HG03039 (cell line): ENCODE data around the gene GPC3.
"Not testable (repeated sequence)": the region's sequence is repeated elsewhere in the genome, so short reads cannot be mapped to it uniquely, and the experiment has no call there.

Experiments used
- ATAC-seq: cut with Tn5 transposase; IDR thresholded peaks from one replicate; pipeline ENCODE4 v1.9.1; 2021; ENCODE audit warnings: mild to moderate bottlenecking, moderate library complexity; ENCODE audit not compliant: unreplicated experiment

The GPC3 gene

GRCh38 chrX:133621384-133621783 is 364.0 kb downstream of the GPC3 start:
- not testable (repeated sequence) for ATAC-seq

- ATAC-seq: no peak
Observed at GRCh38 chrX:133611676-133612075, 373.7 kb downstream of the GPC3 start.

GRCh38 chrX:133610056-133610455 is 375.3 kb downstream of the GPC3 start:
- no peak for ATAC-seq

GRCh38 chrX:133609166-133609565 is 376.2 kb downstream of the GPC3 start:
- no peak for ATAC-seq

- ATAC-seq: no peak
Observed at GRCh38 chrX:133608406-133608805, 377.0 kb downstream of the GPC3 start.

GRCh38 chrX:133607419-133608348 is 377.7 kb downstream of the GPC3 start:
- no peak for ATAC-seq

- no peak for ATAC-seq
Observed at GRCh38 chrX:133606990-133607389, 378.4 kb downstream of the GPC3 start.

GRCh38 chrX:133604801-133605200 is 380.6 kb downstream of the GPC3 start:
- ATAC-seq: no peak

GRCh38 chrX:133602881-133603280 is 382.5 kb downstream of the GPC3 start:
- no peak for ATAC-seq

- ATAC-seq: no peak
Observed at GRCh38 chrX:133601116-133601515, 384.3 kb downstream of the GPC3 start.

- ATAC-seq: no peak
Observed at GRCh38 chrX:133600536-133600935, 384.9 kb downstream of the GPC3 start.

GRCh38 chrX:133598601-133599335 is 386.6 kb downstream of the GPC3 start:
- ATAC-seq: no peak

GRCh38 chrX:133594156-133594555 is 391.2 kb downstream of the GPC3 start:
- no peak for ATAC-seq

- ATAC-seq: no peak
Observed at GRCh38 chrX:133593531-133593930, 391.9 kb downstream of the GPC3 start.

GRCh38 chrX:133590703-133591505 is 394.5 kb downstream of the GPC3 start:
- no peak for ATAC-seq

- no peak for ATAC-seq
Observed at GRCh38 chrX:133588827-133589226, 396.6 kb downstream of the GPC3 start.

GRCh38 chrX:133587818-133588217 is 397.6 kb downstream of the GPC3 start:
- no peak for ATAC-seq

GRCh38 chrX:133587071-133587470 is 398.3 kb downstream of the GPC3 start:
- ATAC-seq: no peak

- no peak for ATAC-seq
Observed at GRCh38 chrX:133586443-133586842, 399.0 kb downstream of the GPC3 start.

GRCh38 chrX:133583825-133584224 is 401.6 kb downstream of the GPC3 start:
- ATAC-seq: no peak

- no peak for ATAC-seq
Observed at GRCh38 chrX:133580625-133581024, 404.8 kb downstream of the GPC3 start.
